ENCODE data around the gene CUX1.

GRCh38 chr7:102260856-102261255 is 443.4 kb downstream of the CUX1 start:
- TF ChIP-seq CTCF (IDR thresholded peaks at IDR 0.05): no peak
- TF ChIP-seq NFYB (CRISPR knock-in tag; conservative IDR thresholded peaks at IDR 0.05; ENCODE audit: low read depth): no peak
- TF ChIP-seq ZNF512 (CRISPR knock-in tag; IDR thresholded peaks at IDR 0.05; ENCODE audit: borderline replicate concordance): no peak
- TF ChIP-seq NR1H2 (CRISPR knock-in tag; IDR thresholded peaks at IDR 0.05): no peak
- TF ChIP-seq ESRRA (CRISPR knock-in tag; IDR thresholded peaks at IDR 0.05; ENCODE audit: borderline replicate concordance): no peak
- no peak for TF ChIP-seq SMAD3 (CRISPR knock-in tag; IDR thresholded peaks at IDR 0.05; ENCODE audit: borderline replicate concordance)
- no peak for TF ChIP-seq CREB1 (CRISPR knock-in tag; IDR thresholded peaks at IDR 0.05)
- no peak for TF ChIP-seq FOXP4 (CRISPR knock-in tag; IDR thresholded peaks at IDR 0.05)
- TF ChIP-seq CREM (CRISPR knock-in tag; IDR thresholded peaks at IDR 0.05): no peak
